Lower leg skin (tissue), 3 donors: Measurements from ENCODE around the gene IQSEC3.

ENCODE experiments used
- CTCF ChIP-seq, 3 donors: fragments of 450-650 bp; IDR thresholded peaks; one replicate each; pipeline ENCODE4 v1.5.1; 2016; ENCODE audit warnings: antibody characterized with exemption in 3 of 3, mild to moderate bottlenecking in 3 of 3, moderate library complexity in 2 of 3
- POLR2A ChIP-seq, 2 donors: fragments of 450-650 bp; IDR thresholded peaks; one replicate each; pipeline ENCODE4 v1.6.1; 2016 to 2017; ENCODE audit warnings: antibody characterized with exemption in 2 of 2, mild to moderate bottlenecking in 1 of 2, moderate library complexity in 1 of 2

- no peak for TF ChIP-seq CTCF (IDR thresholded peaks at IDR 0.05)
- TF ChIP-seq POLR2A (IDR thresholded peaks at IDR 0.05), result no peak
Measured at GRCh38 chr12:201361-201760, 134.8 kb downstream of the IQSEC3 start.
